NCI-H345 (cell line): ENCODE results near the gene TBX3.
A peak's percentile ranks its signal among the peaks of the same experiment; 100 is the strongest.

ENCODE experiments used
- DNase-seq: peaks from one replicate; lab custom pipeline; 2025; lab: John Stamatoyannopoulos, UW

The TBX3 gene

GRCh38 chr12:114627393-114627792, 56.6 kb downstream of the TBX3 start:
- no peak for DNase-seq

- peak; percentile 42 for DNase-seq
Observed at GRCh38 chr12:114625294-114625851, 58.6 kb downstream of the TBX3 start.

- DNase-seq = no peak
Observed at GRCh38 chr12:114623737-114624136, 60.2 kb downstream of the TBX3 start.
